MCF 10A (cell line): ENCODE results near the gene HOXA2. TPM values are rescaled to one million over a fixed set of nuclear protein-coding genes. Genes with fewer than 3 reads are reported as not detected.
A peak's percentile ranks its signal among the peaks of the same experiment; 100 is the strongest.

Experiments
- BruUV-seq: library from RNA; stranded (reverse); fragments of 400-500 nt; replicated peaks from 2 replicates; lab custom pipeline; 2021; lab: Mats Ljungman, UMichigan
- CTCF ChIA-PET: fragments of 300-600 bp; sonication (Branson Sonifier 250); formaldehyde crosslinking; extraction: SDS; loops from one replicate; lab custom pipeline; 2021; ENCODE audit warnings: antibody characterized with exemption, inconsistent platforms; lab: Yijun Ruan, JAX
- POLR2A ChIA-PET: fragments of 300-600, 350-650 bp; sonication (Branson Sonifier 250); formaldehyde crosslinking; extraction: SDS; loops from one replicate; lab custom pipeline; 2020; ENCODE audit warnings: antibody characterized with exemption, inconsistent platforms; lab: Yijun Ruan, JAX
- DNase-seq: peaks from one replicate; pipeline ENCODE4 v3.0.0-alpha.2; 2018; ENCODE audit not compliant: unreplicated experiment
- H3K27ac Mint-ChIP-seq: one replicate; pipeline ENCODE4 v1.8.0; 2022; ENCODE audit warnings: mild to moderate bottlenecking, low read depth, mixed read lengths; ENCODE audit not compliant: unreplicated experiment
- H3K27me3 Mint-ChIP-seq: one replicate; pipeline ENCODE4 v1.8.0; 2022; ENCODE audit warnings: mixed read lengths; ENCODE audit not compliant: insufficient read depth, unreplicated experiment
- H3K36me3 Mint-ChIP-seq: one replicate; pipeline ENCODE4 v1.8.0; 2022; ENCODE audit warnings: mild to moderate bottlenecking, moderate library complexity, mixed read lengths; ENCODE audit not compliant: insufficient read depth, unreplicated experiment
- H3K4me1 Mint-ChIP-seq: one replicate; pipeline ENCODE4 v1.8.0; 2022; ENCODE audit warnings: mixed read lengths; ENCODE audit not compliant: insufficient read depth, unreplicated experiment
- H3K4me3 Mint-ChIP-seq: one replicate; pipeline ENCODE4 v1.8.0; 2022; ENCODE audit warnings: mild to moderate bottlenecking, moderate library complexity, mixed read lengths; ENCODE audit not compliant: unreplicated experiment
- H3K9me3 Mint-ChIP-seq: one replicate; pipeline ENCODE4 v1.8.0; 2022; ENCODE audit warnings: mixed read lengths; ENCODE audit not compliant: unreplicated experiment
- CTCF ChIP-seq: fragments of 200-600 bp; IDR thresholded peaks from one replicate; pipeline ENCODE4 v1.8.0; 2022; ENCODE audit warnings: antibody characterized with exemption, mild to moderate bottlenecking; ENCODE audit not compliant: unreplicated experiment
- intact Hi-C: fragments of 100-400 bp; cut with micrococcal nuclease; formaldehyde crosslinking; loops from 2 replicates; pipeline ENCODE4 v1.14.1; 2022
- total RNA-seq: library from RNA; stranded (reverse); gene quantifications from 2 replicates; pipeline ENCODE4 v1.2.3, GENCODE V29; 2022

HOXA2 gene
- total RNA-seq, 1 experiment from 2014 or later = 1.4 TPM

- no peaks in the 10 kb centered on the region for H3K27me3 Mint-ChIP-seq
- POLR2A ChIA-PET = interaction anchor here (0.6 to 4.7 kb wide), 6 partner anchors 9 to 393 kb away, joined by 3 to 70 read pairs (median 3); partner anchors contain the start of gene HOXA1
- H3K27ac Mint-ChIP-seq = no peak overlapping the region
- BruUV-seq = no TSS peak
- CTCF ChIA-PET = interaction anchor here (0.7 to 1.1 kb wide), 3 partner anchors 9 to 226 kb away, joined by 3 to 8 read pairs (median 3); no protein-coding TSS in a partner anchor
- intact Hi-C loops = no loop called here
- H3K36me3 Mint-ChIP-seq = no peaks in the 10 kb centered on the region
- no peak for DNase-seq
- no peak overlapping the region for H3K4me3 Mint-ChIP-seq
- H3K9me3 Mint-ChIP-seq = no peaks in the 10 kb centered on the region
- TF ChIP-seq CTCF = no peak
- peaks cover 40% of the 10 kb centered on the region for H3K4me1 Mint-ChIP-seq
These were observed 18.8 kb downstream of the HOXA2 start for GRCh38 chr7:27083646-27084045.

GRCh38 chr7:27082171-27082570, 20.3 kb downstream of the HOXA2 start:
- CTCF ChIA-PET = interaction anchor here (0.6 to 1.4 kb wide), 2 partner anchors 48 to 111 kb away, joined by 3 to 4 read pairs; partner anchors contain the start of gene HOXA4
- no peaks in the 10 kb centered on the region for H3K27me3 Mint-ChIP-seq
- no TSS peak for BruUV-seq
- H3K27ac Mint-ChIP-seq = peak overlapping the region; percentile 59
- DNase-seq = no peak
- H3K4me3 Mint-ChIP-seq = no peak overlapping the region
- POLR2A ChIA-PET = interaction anchor here (0.7 to 4.7 kb wide), 10 partner anchors 8 to 223 kb away, joined by 3 to 70 read pairs (median 5); partner anchors contain the start of gene HOXA1
- intact Hi-C loops = no loop called here
- H3K4me1 Mint-ChIP-seq = peaks cover 40% of the 10 kb centered on the region
- H3K36me3 Mint-ChIP-seq = no peaks in the 10 kb centered on the region
- H3K9me3 Mint-ChIP-seq = no peaks in the 10 kb centered on the region
- TF ChIP-seq CTCF = no peak

- H3K4me1 Mint-ChIP-seq = peaks cover 40% of the 10 kb centered on the region
- no peaks in the 10 kb centered on the region for H3K36me3 Mint-ChIP-seq
- TF ChIP-seq CTCF = no peak
- CTCF ChIA-PET = interaction anchor here (0.7 to 1.2 kb wide), 5 partner anchors 9 to 33 kb away, joined by 3 to 4 read pairs (median 3); no protein-coding TSS in a partner anchor
- peak overlapping the region; percentile 92 for H3K27ac Mint-ChIP-seq
- peak overlapping the region; percentile 11 for H3K4me3 Mint-ChIP-seq
- BruUV-seq = TSS peak; percentile 47
- intact Hi-C loops = no loop called here
- peak; percentile 73 for DNase-seq
- H3K27me3 Mint-ChIP-seq = no peaks in the 10 kb centered on the region
- POLR2A ChIA-PET = interaction anchor here (0.7 to 4.7 kb wide), 9 partner anchors 10 to 218 kb away, joined by 3 to 70 read pairs (median 6); partner anchors contain the start of gene HOXA1
- peaks cover 3% of the 10 kb centered on the region for H3K9me3 Mint-ChIP-seq
These were observed 21.5 kb downstream of the HOXA2 start for GRCh38 chr7:27080844-27081436.

GRCh38 chr7:27079234-27079975, 23.1 kb downstream of the HOXA2 start:
- intact Hi-C loops = no loop called here
- CTCF ChIA-PET = interaction anchor here (1.2 kb wide), 1 partner anchor 8 kb away, joined by 7 read pairs; no protein-coding TSS in a partner anchor

More at GRCh38 chr7:27079234-27079975, 23.1 kb downstream of the HOXA2 start:
- peak overlapping the region; percentile 92 for H3K27ac Mint-ChIP-seq
- no peaks in the 10 kb centered on the region for H3K36me3 Mint-ChIP-seq
- H3K27me3 Mint-ChIP-seq = no peaks in the 10 kb centered on the region
- POLR2A ChIA-PET = interaction anchor here (0.7 to 1.1 kb wide), 4 partner anchors 13 to 42 kb away, joined by 3 to 4 read pairs (median 3); no protein-coding TSS in a partner anchor
- H3K4me3 Mint-ChIP-seq = no peak overlapping the region
- no peak for DNase-seq
- H3K9me3 Mint-ChIP-seq = peaks cover 7% of the 10 kb centered on the region
- peaks cover 40% of the 10 kb centered on the region for H3K4me1 Mint-ChIP-seq
- no peak for TF ChIP-seq CTCF
- no TSS peak for BruUV-seq
